Smooth muscle cell (in vitro differentiated cells): ENCODE results near the gene SVIL. TPM values are rescaled to one million over a fixed set of nuclear protein-coding genes. Genes with fewer than 3 reads are reported as not detected.

Experiments used
- DNase-seq: peaks from one replicate; lab custom pipeline; 2025; ENCODE audit not compliant: unreplicated experiment; lab: John Stamatoyannopoulos, UW
- H2AFZ ChIP-seq: fragments of 200-600 bp; sonication (generic); 2 replicates; pipeline ENCODE4 v1.6.0; 2016; ENCODE audit warnings: antibody characterized with exemption, low read depth, mild to moderate bottlenecking
- H3F3A ChIP-seq: fragments of 200-600 bp; sonication (generic); 2 replicates; pipeline ENCODE4 v1.6.0; 2017; ENCODE audit warnings: antibody characterized with exemption, low read depth
- H3K27ac ChIP-seq: fragments of 200-600 bp; sonication (generic); 2 replicates; pipeline ENCODE4 v1.5.1; 2016; ENCODE audit warnings: low read depth, mild to moderate bottlenecking
- H3K27me3 ChIP-seq: fragments of 200-600 bp; sonication (generic); 2 replicates; pipeline ENCODE4 v1.6.1; 2016; ENCODE audit warnings: low read depth, mild to moderate bottlenecking
- H3K36me3 ChIP-seq: fragments of 200-600 bp; sonication (generic); 2 replicates; pipeline ENCODE4 v1.5.1; 2016; ENCODE audit warnings: low read depth
- H3K4me1 ChIP-seq: fragments of 200-600 bp; sonication (generic); 2 replicates; pipeline ENCODE4 v1.5.1; 2016; ENCODE audit warnings: low read depth
- H3K4me2 ChIP-seq: fragments of 200-600 bp; sonication (generic); 2 replicates; pipeline ENCODE4 v1.6.0; 2016; ENCODE audit warnings: mild to moderate bottlenecking
- H3K4me3 ChIP-seq: fragments of 200-600 bp; sonication (generic); 2 replicates; pipeline ENCODE4 v1.5.1; 2016; ENCODE audit warnings: mild to moderate bottlenecking
- H3K79me2 ChIP-seq: fragments of 200-600 bp; sonication (generic); 2 replicates; pipeline ENCODE4 v1.6.0; 2016; ENCODE audit warnings: low read depth, mild to moderate bottlenecking
- H3K9ac ChIP-seq: fragments of 200-600 bp; sonication (generic); 2 replicates; pipeline ENCODE4 v1.6.0; 2016; ENCODE audit warnings: low read depth
- H3K9me3 ChIP-seq: fragments of 200-600 bp; sonication (generic); replicated peaks from 2 replicates; pipeline ENCODE4 v1.5.1; 2016; ENCODE audit warnings: low read depth
- H4K20me1 ChIP-seq: fragments of 200-600 bp; sonication (generic); 2 replicates; pipeline ENCODE4 v1.6.0; 2016; ENCODE audit warnings: low read depth
- WGBS: methylation state at CpG from one replicate; pipeline ENCODE4 v1.1.7; 2016; ENCODE audit warnings: low lambda C conversion rate; 5-methylcytosine and 5-hydroxymethylcytosine counted together
- polyA plus RNA-seq: library from polyadenylated mRNA; unstranded; fragments of >200 nt; fragmentation: Nextera tagmentation; extraction: Ambion mirVana; gene quantifications from 2 replicates; pipeline ENCODE4 v1.2.1, GENCODE V29; 2016
- total RNA-seq: library from RNA; depleted of rRNA; stranded (reverse); fragments of >200 nt; gene quantifications from 2 replicates; pipeline ENCODE4 v1.2.3, GENCODE V29; 2014
- TF ChIP-seq, protein P1 (sequence below): fragments of 200-600 bp; sonication (generic); IDR thresholded peaks from 2 replicates; pipeline ENCODE4 v1.5.1; 2017; ENCODE audit warnings: borderline replicate concordance, mild to moderate bottlenecking, antibody characterized with exemption; ENCODE audit not compliant: insufficient read depth, poor library complexity, severe bottlenecking

The SVIL gene
- total and polyA plus RNA-seq, 2 experiments from 2014 or later = 32.5 to 33.0 TPM

DNA sequence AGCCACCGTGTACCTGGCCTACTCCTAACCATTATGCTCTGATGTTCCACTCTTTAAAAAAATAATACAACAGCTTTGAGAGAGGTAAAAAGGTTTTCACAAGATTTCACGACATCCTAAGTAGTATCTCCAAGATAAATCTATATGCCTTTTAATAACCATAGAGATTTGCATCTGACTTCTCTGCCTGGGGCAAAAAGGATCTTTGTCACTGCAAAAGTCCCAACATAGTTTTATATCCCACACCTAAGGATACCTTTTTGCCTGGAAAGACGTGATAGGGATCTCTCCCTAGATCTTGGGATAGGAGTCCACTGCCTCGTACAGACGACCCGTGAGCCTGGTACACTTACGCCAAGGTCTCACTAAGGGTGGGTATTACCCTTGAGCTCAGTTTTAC lies 31.4 kb upstream of the SVIL start:
- no peak overlapping the region for H2AFZ ChIP-seq
- H3K79me2 ChIP-seq = peaks cover 32% of the 10 kb centered on the region
- H3K27ac ChIP-seq = no peak overlapping the region
- no peak overlapping the region for H3K9ac ChIP-seq
- H3K27me3 ChIP-seq = no peaks in the 10 kb centered on the region
- H3F3A ChIP-seq = no peaks in the 10 kb centered on the region
- DNase-seq = no peak
- no peak overlapping the region for H3K4me2 ChIP-seq
- TF ChIP-seq, protein P1, sequence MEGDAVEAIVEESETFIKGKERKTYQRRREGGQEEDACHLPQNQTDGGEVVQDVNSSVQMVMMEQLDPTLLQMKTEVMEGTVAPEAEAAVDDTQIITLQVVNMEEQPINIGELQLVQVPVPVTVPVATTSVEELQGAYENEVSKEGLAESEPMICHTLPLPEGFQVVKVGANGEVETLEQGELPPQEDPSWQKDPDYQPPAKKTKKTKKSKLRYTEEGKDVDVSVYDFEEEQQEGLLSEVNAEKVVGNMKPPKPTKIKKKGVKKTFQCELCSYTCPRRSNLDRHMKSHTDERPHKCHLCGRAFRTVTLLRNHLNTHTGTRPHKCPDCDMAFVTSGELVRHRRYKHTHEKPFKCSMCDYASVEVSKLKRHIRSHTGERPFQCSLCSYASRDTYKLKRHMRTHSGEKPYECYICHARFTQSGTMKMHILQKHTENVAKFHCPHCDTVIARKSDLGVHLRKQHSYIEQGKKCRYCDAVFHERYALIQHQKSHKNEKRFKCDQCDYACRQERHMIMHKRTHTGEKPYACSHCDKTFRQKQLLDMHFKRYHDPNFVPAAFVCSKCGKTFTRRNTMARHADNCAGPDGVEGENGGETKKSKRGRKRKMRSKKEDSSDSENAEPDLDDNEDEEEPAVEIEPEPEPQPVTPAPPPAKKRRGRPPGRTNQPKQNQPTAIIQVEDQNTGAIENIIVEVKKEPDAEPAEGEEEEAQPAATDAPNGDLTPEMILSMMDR = no peak
- H3K4me1 ChIP-seq = peaks cover 8% of the 10 kb centered on the region
- no peaks in the 10 kb centered on the region for H3K9me3 ChIP-seq
- H3K4me3 ChIP-seq = no peak overlapping the region
- H3K36me3 ChIP-seq = no peaks in the 10 kb centered on the region
- H4K20me1 ChIP-seq = peaks cover 23% of the 10 kb centered on the region
- 91% methylated on average over 7 of the region's 7 CpGs for WGBS

DNA sequence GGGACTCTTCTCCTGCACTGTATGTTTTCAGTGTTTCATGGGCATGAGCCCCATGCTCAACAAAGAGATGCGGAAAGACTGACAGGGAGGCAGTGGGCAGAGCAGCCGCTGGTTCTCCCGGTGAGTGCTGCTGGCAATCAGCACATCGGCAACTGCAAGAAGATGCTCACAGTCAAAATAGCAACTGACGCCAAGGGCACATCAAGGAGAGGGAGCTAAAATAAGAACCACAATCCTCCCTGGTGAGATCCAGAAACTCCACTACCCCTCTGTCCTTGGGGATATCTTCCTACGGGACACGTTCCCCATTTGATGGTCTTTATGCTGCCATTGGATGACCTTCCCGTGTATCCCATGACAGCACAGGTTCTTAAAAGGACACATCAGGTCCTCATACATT lies 28.9 kb upstream of the SVIL start:
- Histone ChIP-seq H3K79me2 (peaks cover 32% of the 10 kb centered on the region), H3K27ac (no peak overlapping the region)
- 96% methylated on average over 8 of the region's 8 CpGs for WGBS

DNA sequence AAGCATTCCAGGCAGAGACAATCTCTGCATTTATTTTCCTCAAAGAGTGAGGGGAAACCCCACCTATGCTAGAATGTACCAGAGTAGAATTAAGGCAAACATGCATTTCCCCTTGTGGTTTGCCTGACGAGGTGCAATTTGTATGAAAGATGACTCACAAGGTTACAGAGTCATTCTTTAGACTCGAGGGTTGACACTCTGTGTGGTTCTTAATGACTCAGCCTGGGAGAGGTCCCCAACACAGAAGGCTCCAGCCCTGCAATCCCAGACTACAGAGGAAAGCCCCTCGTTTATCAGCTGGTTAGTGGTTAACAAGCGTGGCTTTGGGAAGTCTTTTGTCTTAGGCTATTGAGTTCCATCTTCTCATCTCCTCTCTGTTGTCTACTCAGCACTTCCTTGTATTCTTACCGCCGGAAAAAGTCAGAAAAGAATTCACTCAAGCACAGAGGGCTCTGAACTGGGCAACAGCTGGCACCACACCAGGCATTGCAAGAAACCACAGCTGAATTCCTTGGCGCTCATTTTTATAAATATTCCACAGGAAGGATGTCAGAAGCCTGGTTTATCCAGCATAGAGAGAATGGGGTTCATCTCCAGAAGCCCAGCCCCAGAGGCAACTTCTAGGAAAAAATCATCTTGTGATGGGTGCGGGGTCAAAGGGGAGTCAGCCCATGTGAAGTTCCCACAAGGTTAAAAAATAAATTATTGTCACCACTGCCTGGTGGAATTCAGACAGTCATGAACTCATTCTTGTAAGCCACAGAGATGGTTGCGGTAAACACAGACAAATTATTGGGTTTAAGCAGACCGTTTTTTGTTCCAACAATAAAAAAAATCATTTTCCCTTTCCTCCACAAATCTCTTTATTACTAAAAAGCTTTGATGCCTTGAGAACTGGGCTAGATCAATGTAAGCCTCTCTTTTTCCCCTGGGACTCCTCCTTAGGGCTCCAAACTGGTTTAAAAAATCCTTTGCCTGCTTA lies 24.5 kb upstream of the SVIL start:
- DNase-seq = peak; percentile 30
- H3K9me3 ChIP-seq = no peaks in the 10 kb centered on the region
- WGBS = 8% methylated on average over 10 of the region's 10 CpGs
- no peaks in the 10 kb centered on the region for H3K27me3 ChIP-seq
- no peak overlapping the region for H2AFZ ChIP-seq
- peak overlapping the region; percentile 0 for H3K4me3 ChIP-seq
- H3K4me2 ChIP-seq = peak overlapping the region; percentile 73
- H3K9ac ChIP-seq = peak overlapping the region; percentile 88
- H3K79me2 ChIP-seq = peaks cover 9% of the 10 kb centered on the region
- peak overlapping the region; percentile 98 for H3K27ac ChIP-seq
- peaks cover 8% of the 10 kb centered on the region for H3K4me1 ChIP-seq
- TF ChIP-seq, protein P1 = peak; percentile 26
- no peaks in the 10 kb centered on the region for H4K20me1 ChIP-seq
- H3K36me3 ChIP-seq = no peaks in the 10 kb centered on the region
- H3F3A ChIP-seq = peaks cover 26% of the 10 kb centered on the region

More for the DNA sequence above, 28.9 kb upstream of the SVIL start:
- Histone ChIP-seq H3K9ac (no peak overlapping the region), H3K9me3 (no peaks in the 10 kb centered on the region), H3K4me1 (peaks cover 12% of the 10 kb centered on the region), H4K20me1 (peaks cover 23% of the 10 kb centered on the region), H3K4me3 (no peak overlapping the region), H3K27me3 (no peaks in the 10 kb centered on the region), H3K4me2 (no peak overlapping the region), H3K36me3 (no peaks in the 10 kb centered on the region), H3F3A (peaks cover 10% of the 10 kb centered on the region), H2AFZ (no peak overlapping the region)
- no peak for DNase-seq
- TF ChIP-seq, protein P1 = no peak
